Chondrocyte (in vitro differentiated cells): ENCODE measurements around the gene ERGIC1. TPM values are rescaled to one million over a fixed set of nuclear protein-coding genes. Genes with fewer than 3 reads are reported as not detected.

Experiments used
- DNase-seq: peaks from one replicate; pipeline ENCODE4 v3.0.0; 2021; ENCODE audit warnings: mixed read lengths, low spot score
- H3K27ac Mint-ChIP-seq: one replicate; pipeline ENCODE4 v1.8.0; 2021; ENCODE audit warnings: mild to moderate bottlenecking, moderate library complexity, mixed read lengths; ENCODE audit not compliant: unreplicated experiment
- H3K27me3 Mint-ChIP-seq: 2 replicates; pipeline ENCODE4 v1.8.0; 2021; ENCODE audit warnings: low read depth, mixed read lengths
- H3K36me3 Mint-ChIP-seq: 2 replicates; pipeline ENCODE4 v1.8.0; 2021; ENCODE audit warnings: low read depth, mixed read lengths
- H3K4me1 Mint-ChIP-seq: 2 replicates; pipeline ENCODE4 v1.8.0; 2021; ENCODE audit warnings: low read depth, mild to moderate bottlenecking, mixed read lengths
- H3K4me3 Mint-ChIP-seq: one replicate; pipeline ENCODE4 v1.8.0; 2021; ENCODE audit warnings: mild to moderate bottlenecking, moderate library complexity, mixed read lengths; ENCODE audit not compliant: unreplicated experiment
- H3K9me3 Mint-ChIP-seq: 2 replicates; pipeline ENCODE4 v1.8.0; 2021; ENCODE audit warnings: low read depth, mixed read lengths
- total RNA-seq: library from RNA; stranded (reverse); gene quantifications from 3 replicates; pipeline ENCODE4 v1.2.1, GENCODE V29; 2021
- TF ChIP-seq, protein P1 (sequence below): fragments of 200-600 bp; sonication (generic); IDR thresholded peaks from 2 replicates; pipeline ENCODE4 v1.5.0; 2021; ENCODE audit warnings: antibody characterized with exemption, mild to moderate bottlenecking, moderate library complexity

Gene ERGIC1
- total RNA-seq, 1 donor from 2014 or later, result 141 TPM

DNA sequence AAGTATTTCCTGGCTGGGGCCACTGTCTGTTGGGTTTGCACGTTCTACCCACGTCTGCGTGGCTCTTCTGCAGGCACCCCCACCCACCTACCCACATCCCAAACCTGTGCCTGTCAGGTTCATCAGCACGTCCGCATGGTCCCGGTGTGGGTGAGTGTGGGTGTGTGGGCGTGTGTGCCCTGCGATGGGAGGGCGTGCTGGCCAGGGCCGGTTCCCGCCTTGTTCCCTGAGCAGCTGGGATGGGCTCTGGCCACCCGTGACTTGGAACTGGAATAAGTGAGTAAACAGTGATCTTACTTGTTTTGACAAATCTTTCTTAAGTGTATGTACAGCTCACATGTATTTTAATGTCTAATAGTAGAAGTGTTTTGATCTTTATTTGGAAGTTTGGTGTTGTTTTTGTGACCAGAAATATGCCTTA lies 20.4 kb downstream of the ERGIC1 start:
- Mint-ChIP-seq H3K9me3 (no peaks in the 10 kb centered on the region), H3K36me3 (peaks cover 8% of the 10 kb centered on the region), H3K4me1 (peaks cover 66% of the 10 kb centered on the region), H3K4me3 (no peak overlapping the region), H3K27ac (peak overlapping the region; percentile 93), H3K27me3 (no peaks in the 10 kb centered on the region)
- TF ChIP-seq, protein P1, sequence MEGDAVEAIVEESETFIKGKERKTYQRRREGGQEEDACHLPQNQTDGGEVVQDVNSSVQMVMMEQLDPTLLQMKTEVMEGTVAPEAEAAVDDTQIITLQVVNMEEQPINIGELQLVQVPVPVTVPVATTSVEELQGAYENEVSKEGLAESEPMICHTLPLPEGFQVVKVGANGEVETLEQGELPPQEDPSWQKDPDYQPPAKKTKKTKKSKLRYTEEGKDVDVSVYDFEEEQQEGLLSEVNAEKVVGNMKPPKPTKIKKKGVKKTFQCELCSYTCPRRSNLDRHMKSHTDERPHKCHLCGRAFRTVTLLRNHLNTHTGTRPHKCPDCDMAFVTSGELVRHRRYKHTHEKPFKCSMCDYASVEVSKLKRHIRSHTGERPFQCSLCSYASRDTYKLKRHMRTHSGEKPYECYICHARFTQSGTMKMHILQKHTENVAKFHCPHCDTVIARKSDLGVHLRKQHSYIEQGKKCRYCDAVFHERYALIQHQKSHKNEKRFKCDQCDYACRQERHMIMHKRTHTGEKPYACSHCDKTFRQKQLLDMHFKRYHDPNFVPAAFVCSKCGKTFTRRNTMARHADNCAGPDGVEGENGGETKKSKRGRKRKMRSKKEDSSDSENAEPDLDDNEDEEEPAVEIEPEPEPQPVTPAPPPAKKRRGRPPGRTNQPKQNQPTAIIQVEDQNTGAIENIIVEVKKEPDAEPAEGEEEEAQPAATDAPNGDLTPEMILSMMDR, result no peak
- no peak for DNase-seq

DNA sequence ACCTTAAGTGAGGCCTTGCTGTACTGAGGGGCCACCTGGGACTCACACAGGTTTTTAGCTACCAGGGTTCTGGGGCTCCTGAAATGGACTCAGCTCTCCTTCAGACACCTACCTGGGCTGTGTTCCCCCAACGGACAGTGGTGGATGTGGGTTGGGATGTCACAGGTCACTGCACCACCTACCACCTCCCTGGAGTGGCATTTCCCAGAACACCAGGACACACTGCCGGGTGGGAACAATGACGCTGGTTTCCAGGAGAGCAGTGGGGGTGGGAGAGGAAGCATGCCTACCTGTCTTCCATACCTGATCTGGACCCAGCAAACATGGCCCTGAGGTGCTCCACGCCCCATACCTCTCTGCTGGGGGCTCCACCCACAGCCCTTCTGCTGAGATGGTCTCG lies 20.9 kb downstream of the ERGIC1 start:
- Mint-ChIP-seq H3K27ac (peak overlapping the region; percentile 93), H3K4me3 (no peak overlapping the region), H3K4me1 (peaks cover 66% of the 10 kb centered on the region), H3K9me3 (no peaks in the 10 kb centered on the region), H3K27me3 (no peaks in the 10 kb centered on the region), H3K36me3 (peaks cover 8% of the 10 kb centered on the region)
- TF ChIP-seq, protein P1, result no peak
- DNase-seq, result no peak

DNA sequence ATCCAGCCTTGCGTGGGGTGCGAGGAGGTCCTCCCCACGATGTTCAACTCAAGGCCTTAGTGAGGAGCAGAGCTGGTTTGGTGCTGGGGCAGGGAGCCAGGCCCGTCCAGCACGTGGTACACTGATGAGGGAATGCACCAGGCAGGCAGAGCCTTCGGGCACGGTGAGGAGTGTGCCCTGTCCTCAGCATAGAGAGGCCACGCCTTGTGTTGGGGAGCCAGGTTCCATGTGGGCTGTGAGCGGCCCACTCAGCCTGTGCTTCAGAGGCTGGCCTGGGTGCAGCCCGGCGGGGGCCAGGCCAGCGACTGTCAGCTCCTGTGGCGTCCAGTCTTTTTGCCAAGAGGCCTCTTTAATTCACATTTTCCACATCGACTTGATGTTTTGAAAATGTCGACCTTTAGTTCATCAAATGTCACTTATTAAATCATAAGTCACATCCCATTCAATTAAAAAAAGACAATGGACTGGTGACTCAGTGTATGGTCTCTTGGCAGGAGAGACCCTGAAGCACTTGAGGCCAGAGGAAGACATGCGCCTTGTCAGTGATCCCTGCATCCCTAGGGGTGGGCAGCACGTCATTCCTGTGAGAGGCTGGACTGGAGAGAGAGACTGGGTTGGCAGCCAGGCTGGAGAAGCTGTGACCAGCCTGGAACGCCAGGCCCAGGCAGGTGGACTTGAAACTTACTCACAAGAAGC lies 21.7 kb downstream of the ERGIC1 start:
- Mint-ChIP-seq H3K9me3 (no peaks in the 10 kb centered on the region), H3K27ac (peak overlapping the region; percentile 93), H3K36me3 (peaks cover 8% of the 10 kb centered on the region), H3K4me1 (peaks cover 73% of the 10 kb centered on the region), H3K4me3 (no peak overlapping the region), H3K27me3 (no peaks in the 10 kb centered on the region)
- TF ChIP-seq, protein P1, result no peak
- no peak for DNase-seq

DNA sequence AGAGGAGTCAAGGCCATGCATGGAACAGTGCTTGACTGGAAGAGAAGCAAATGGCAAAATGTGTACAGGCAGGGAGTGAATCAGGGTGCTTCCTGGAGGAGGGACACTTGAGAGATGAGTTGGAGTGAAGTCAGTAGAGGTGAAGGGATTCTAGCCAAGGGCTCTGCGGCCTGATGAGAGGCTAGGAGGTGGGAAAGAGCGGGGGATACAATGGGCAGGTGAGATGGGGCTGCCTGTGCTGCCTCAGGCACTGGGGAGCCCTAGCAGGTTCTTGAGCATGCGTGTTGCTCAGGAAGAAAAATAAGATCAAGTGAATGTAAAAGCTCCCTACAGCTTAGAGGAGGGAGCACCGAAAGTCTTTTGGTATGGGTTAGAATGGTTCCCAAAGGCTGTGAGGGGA lies 22.3 kb downstream of the ERGIC1 start:
- Mint-ChIP-seq H3K9me3 (no peaks in the 10 kb centered on the region), H3K4me1 (peaks cover 79% of the 10 kb centered on the region), H3K27ac (peak overlapping the region; percentile 52), H3K4me3 (no peak overlapping the region), H3K36me3 (peaks cover 8% of the 10 kb centered on the region), H3K27me3 (no peaks in the 10 kb centered on the region)
- TF ChIP-seq, protein P1, result no peak
- DNase-seq, result no peak

DNA sequence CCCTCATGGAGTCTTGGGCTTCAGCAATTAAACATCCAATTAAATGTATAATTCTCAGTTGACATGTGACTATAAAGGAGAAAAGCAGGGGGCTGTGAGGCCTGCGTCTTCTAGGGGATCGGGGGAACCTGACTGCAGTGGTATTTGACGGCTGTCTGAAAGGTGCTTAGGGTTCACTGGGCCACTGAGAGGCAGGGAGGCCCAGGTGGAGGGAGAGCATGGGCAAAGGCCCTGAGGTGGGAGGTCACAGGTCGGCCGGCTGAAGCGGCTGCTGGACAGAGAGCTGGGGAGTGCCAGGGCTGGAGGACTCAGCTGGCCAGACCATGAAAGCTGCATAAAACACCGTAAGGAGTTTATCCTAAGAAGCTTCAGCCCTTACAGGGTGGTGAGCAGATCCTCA lies 23.9 kb downstream of the ERGIC1 start:
- TF ChIP-seq, protein P1, result no peak
- Mint-ChIP-seq H3K27me3 (no peaks in the 10 kb centered on the region), H3K4me1 (peaks cover 82% of the 10 kb centered on the region), H3K36me3 (peaks cover 8% of the 10 kb centered on the region), H3K27ac (peak overlapping the region; percentile 96), H3K9me3 (no peaks in the 10 kb centered on the region), H3K4me3 (no peak overlapping the region)
- DNase-seq, result no peak
